SJCRH30 (cell line): ENCODE data around the gene MCU. TPM values are rescaled to one million over a fixed set of nuclear protein-coding genes. Genes with fewer than 3 reads are reported as not detected.
"Not testable (repeated sequence)": the region's sequence is repeated elsewhere in the genome, so short reads cannot be mapped to it uniquely, and the experiment has no call there.

ENCODE experiments used
- DNase-seq, 2 experiments: peaks; one replicate each; pipeline ENCODE4 v3.0.0-alpha.2; 2015 to 2020
- H3K27ac ChIP-seq: fragments of 250-450 bp; sonication (Bioruptor Pico); 2 replicates; pipeline ENCODE4 v1.5.1; 2020; ENCODE audit warnings: mild to moderate bottlenecking, moderate library complexity
- H3K27me3 ChIP-seq: fragments of 250-450 bp; sonication (Bioruptor Pico); 2 replicates; pipeline ENCODE4 v1.5.1; 2020; ENCODE audit warnings: mild to moderate bottlenecking, moderate library complexity
- H3K36me3 ChIP-seq: fragments of 250-450 bp; sonication (Bioruptor Pico); 2 replicates; pipeline ENCODE4 v1.5.1; 2020; ENCODE audit warnings: mild to moderate bottlenecking, moderate library complexity
- H3K4me1 ChIP-seq: fragments of 250-450 bp; sonication (Bioruptor Pico); 2 replicates; pipeline ENCODE4 v1.5.1; 2020; ENCODE audit warnings: mild to moderate bottlenecking, moderate library complexity
- H3K4me3 ChIP-seq: fragments of 250-450 bp; sonication (Bioruptor Pico); 2 replicates; pipeline ENCODE4 v1.5.1; 2020; ENCODE audit warnings: mild to moderate bottlenecking, moderate library complexity
- H3K9me3 ChIP-seq: fragments of 250-450 bp; sonication (Bioruptor Pico); replicated peaks from 2 replicates; pipeline ENCODE4 v1.5.1; 2020; ENCODE audit warnings: mild to moderate bottlenecking, moderate library complexity
- total RNA-seq: library from RNA; depleted of rRNA; stranded (reverse); fragments of >200 nt; shearing (Covaris generic); gene quantifications from 2 replicates; pipeline ENCODE4 v1.2.3, GENCODE V29; 2014; rRNA removed

MCU gene
- 51.2 and 53.7 TPM in 2 replicates for total RNA-seq

GRCh38 chr10:72691863-72692743 lies at the start of gene MCU:
TSS of gene MCU (plus strand) at chr10:72692143. CDS start at chr10:72692152, 9 bp downstream.
- peaks cover 41% of the 10 kb centered on the region for H3K4me1 ChIP-seq
- peak within 1 kb of the TSS; percentile 59 for H3K27ac ChIP-seq
- no peaks in the 10 kb centered on the region for H3K9me3 ChIP-seq
- no peaks in the 10 kb centered on the region for H3K27me3 ChIP-seq
- DNase-seq: peak; percentile 97 to 98
- no peaks in the 10 kb centered on the region for H3K36me3 ChIP-seq
- peak within 1 kb of the TSS; percentile 88 for H3K4me3 ChIP-seq

- Histone ChIP-seq H3K27me3 (no peaks in the 10 kb centered on the region), H3K36me3 (no peaks in the 10 kb centered on the region), H3K4me3 (no peak overlapping the region), H3K27ac (no peak overlapping the region), H3K4me1 (no peaks in the 10 kb centered on the region), H3K9me3 (0 out of 2 replicates have a peak, but pooled peaks cover 3% of the 10 kb centered on the region)
- no peak for DNase-seq
Measured at GRCh38 chr10:72642318-72642717, 49.6 kb upstream of the MCU start.

GRCh38 chr10:72645263-72645858 lies 46.6 kb upstream of the MCU start:
- Histone ChIP-seq H3K27me3 (no peaks in the 10 kb centered on the region), H3K4me1 (no peaks in the 10 kb centered on the region), H3K9me3 (no peaks in the 10 kb centered on the region), H3K36me3 (no peaks in the 10 kb centered on the region), H3K4me3 (no peak overlapping the region), H3K27ac (no peak overlapping the region)
- DNase-seq: no peak

GRCh38 chr10:72646971-72647370 lies 45.0 kb upstream of the MCU start:
- H3K9me3 ChIP-seq, DNase-seq, H3K4me1 ChIP-seq, H3K27ac ChIP-seq, H3K4me3 ChIP-seq, H3K27me3 ChIP-seq, H3K36me3 ChIP-seq: not testable (repeated sequence)

- Histone ChIP-seq H3K4me3 (no peak overlapping the region), H3K36me3 (no peaks in the 10 kb centered on the region), H3K27ac (no peak overlapping the region), H3K9me3 (no peaks in the 10 kb centered on the region), H3K4me1 (no peaks in the 10 kb centered on the region), H3K27me3 (no peaks in the 10 kb centered on the region)
- no peak for DNase-seq
Measured at GRCh38 chr10:72648301-72648700, 43.6 kb upstream of the MCU start.

- no peaks in the 10 kb centered on the region for H3K27me3 ChIP-seq
Measured at GRCh38 chr10:72649291-72649690, 42.7 kb upstream of the MCU start.

GRCh38 chr10:72653383-72654096 lies 38.4 kb upstream of the MCU start:
- no peak overlapping the region for H3K27ac ChIP-seq
- H3K4me1 ChIP-seq: no peaks in the 10 kb centered on the region
- H3K9me3 ChIP-seq: no peaks in the 10 kb centered on the region
- no peaks in the 10 kb centered on the region for H3K27me3 ChIP-seq
- DNase-seq: no peak
- H3K4me3 ChIP-seq: no peak overlapping the region
- H3K36me3 ChIP-seq: no peaks in the 10 kb centered on the region

More at GRCh38 chr10:72649291-72649690, 42.7 kb upstream of the MCU start:
- Histone ChIP-seq H3K4me3 (no peak overlapping the region), H3K36me3 (no peaks in the 10 kb centered on the region), H3K9me3 (no peaks in the 10 kb centered on the region), H3K4me1 (no peaks in the 10 kb centered on the region), H3K27ac (no peak overlapping the region)
- DNase-seq: no peak

GRCh38 chr10:72654720-72655119 lies 37.2 kb upstream of the MCU start:
- no peaks in the 10 kb centered on the region for H3K36me3 ChIP-seq
- H3K27me3 ChIP-seq: no peaks in the 10 kb centered on the region
- DNase-seq: no peak
- no peaks in the 10 kb centered on the region for H3K4me1 ChIP-seq
- H3K4me3 ChIP-seq: no peak overlapping the region
- no peaks in the 10 kb centered on the region for H3K9me3 ChIP-seq
- H3K27ac ChIP-seq: no peak overlapping the region

- H3K4me3 ChIP-seq: no peak overlapping the region
- DNase-seq: no peak
- no peaks in the 10 kb centered on the region for H3K9me3 ChIP-seq
- no peaks in the 10 kb centered on the region for H3K27me3 ChIP-seq
- no peaks in the 10 kb centered on the region for H3K36me3 ChIP-seq
- H3K4me1 ChIP-seq: no peaks in the 10 kb centered on the region; the same call in 1 of the 2 replicates
- H3K27ac ChIP-seq: no peak overlapping the region
Measured at GRCh38 chr10:72658696-72659400, 33.1 kb upstream of the MCU start.

GRCh38 chr10:72659694-72660093 lies 32.2 kb upstream of the MCU start:
- no peaks in the 10 kb centered on the region for H3K36me3 ChIP-seq
- H3K4me3 ChIP-seq: no peak overlapping the region
- H3K4me1 ChIP-seq: no peaks in the 10 kb centered on the region; the same call in 1 of the 2 replicates
- no peak overlapping the region for H3K27ac ChIP-seq
- no peaks in the 10 kb centered on the region for H3K27me3 ChIP-seq
- no peaks in the 10 kb centered on the region for H3K9me3 ChIP-seq
- DNase-seq: no peak

- Histone ChIP-seq H3K4me3 (no peak overlapping the region), H3K27me3 (no peaks in the 10 kb centered on the region), H3K9me3 (no peaks in the 10 kb centered on the region), H3K4me1 (no peaks in the 10 kb centered on the region; the same call in 1 of the 2 replicates), H3K36me3 (no peaks in the 10 kb centered on the region), H3K27ac (no peak overlapping the region)
- DNase-seq: no peak
Measured at GRCh38 chr10:72660220-72660619, 31.7 kb upstream of the MCU start.

GRCh38 chr10:72661431-72661830 lies 30.5 kb upstream of the MCU start:
- Histone ChIP-seq H3K36me3 (no peaks in the 10 kb centered on the region), H3K9me3 (no peaks in the 10 kb centered on the region), H3K27ac (no peak overlapping the region), H3K4me1 (no peaks in the 10 kb centered on the region; the same call in 1 of the 2 replicates), H3K4me3 (no peak overlapping the region), H3K27me3 (no peaks in the 10 kb centered on the region)
- DNase-seq: no peak

- H3K27ac ChIP-seq: no peak overlapping the region
- no peaks in the 10 kb centered on the region; the same call in 1 of the 2 replicates for H3K4me1 ChIP-seq
- DNase-seq: no peak
- H3K9me3 ChIP-seq: no peaks in the 10 kb centered on the region
- no peak overlapping the region for H3K4me3 ChIP-seq
- H3K27me3 ChIP-seq: no peaks in the 10 kb centered on the region
- no peaks in the 10 kb centered on the region for H3K36me3 ChIP-seq
Measured at GRCh38 chr10:72663971-72664370, 28.0 kb upstream of the MCU start.

GRCh38 chr10:72665925-72666324 lies 26.0 kb upstream of the MCU start:
- no peak for DNase-seq
- Histone ChIP-seq H3K27me3 (no peaks in the 10 kb centered on the region), H3K27ac (no peak overlapping the region), H3K4me1 (no peaks in the 10 kb centered on the region), H3K36me3 (no peaks in the 10 kb centered on the region), H3K9me3 (no peaks in the 10 kb centered on the region), H3K4me3 (no peak overlapping the region)
